ENCODE data around the gene PYROXD2.

DNA sequence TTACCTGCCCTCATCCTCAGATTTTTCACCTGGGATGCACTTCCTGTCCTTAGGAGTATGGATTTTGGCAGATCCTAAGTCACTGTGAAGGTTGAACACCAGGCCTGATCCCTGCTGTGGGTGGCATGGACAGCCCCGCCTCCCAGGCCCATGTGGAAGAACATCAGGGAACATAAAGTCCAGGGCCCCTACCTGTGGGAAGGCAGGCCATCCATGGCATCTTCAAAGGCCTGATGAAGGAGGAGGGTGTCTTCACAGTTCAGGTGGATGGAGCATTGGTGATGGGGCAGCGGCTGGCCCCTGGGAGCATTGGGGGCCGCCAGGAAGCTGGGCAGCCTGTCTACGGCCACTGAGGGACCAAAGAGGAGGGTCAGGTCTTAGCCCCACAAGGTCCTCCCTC, 24.6 kb downstream of the PYROXD2 start:
- TF ChIP-seq, protein P1, sequence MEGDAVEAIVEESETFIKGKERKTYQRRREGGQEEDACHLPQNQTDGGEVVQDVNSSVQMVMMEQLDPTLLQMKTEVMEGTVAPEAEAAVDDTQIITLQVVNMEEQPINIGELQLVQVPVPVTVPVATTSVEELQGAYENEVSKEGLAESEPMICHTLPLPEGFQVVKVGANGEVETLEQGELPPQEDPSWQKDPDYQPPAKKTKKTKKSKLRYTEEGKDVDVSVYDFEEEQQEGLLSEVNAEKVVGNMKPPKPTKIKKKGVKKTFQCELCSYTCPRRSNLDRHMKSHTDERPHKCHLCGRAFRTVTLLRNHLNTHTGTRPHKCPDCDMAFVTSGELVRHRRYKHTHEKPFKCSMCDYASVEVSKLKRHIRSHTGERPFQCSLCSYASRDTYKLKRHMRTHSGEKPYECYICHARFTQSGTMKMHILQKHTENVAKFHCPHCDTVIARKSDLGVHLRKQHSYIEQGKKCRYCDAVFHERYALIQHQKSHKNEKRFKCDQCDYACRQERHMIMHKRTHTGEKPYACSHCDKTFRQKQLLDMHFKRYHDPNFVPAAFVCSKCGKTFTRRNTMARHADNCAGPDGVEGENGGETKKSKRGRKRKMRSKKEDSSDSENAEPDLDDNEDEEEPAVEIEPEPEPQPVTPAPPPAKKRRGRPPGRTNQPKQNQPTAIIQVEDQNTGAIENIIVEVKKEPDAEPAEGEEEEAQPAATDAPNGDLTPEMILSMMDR (IDR thresholded peaks at IDR 0.05): no peak
- TF ChIP-seq POLR2A (IDR thresholded peaks at IDR 0.05): no peak
- TF ChIP-seq EP300 (IDR thresholded peaks at IDR 0.05): no peak
